ENCODE data around the gene ARF3. TPM values are rescaled to one million over a fixed set of nuclear protein-coding genes. Genes with fewer than 3 reads are reported as not detected.

Gene ARF3
- total and polyA plus RNA-seq, 4 donors, result 14.1 to 29.5 (median 19.4) TPM

- WGBS, result 92% methylated on average over 6 of the region's 6 CpGs
- H3K27me3 ChIP-seq (ENCODE audit: control insufficient read depth in 4 of 4, insufficient read depth in 4 of 4, low read length in 3 of 4), result no peaks in the 10 kb centered on the region
- TF ChIP-seq ZBTB33 (IDR thresholded peaks at IDR 0.05) (no peak), CTCF (IDR thresholded peaks at IDR 0.05; ENCODE audit: low read depth, low read length, missing input control) (no peak), RAD21 (IDR thresholded peaks at IDR 0.05) (no peak), GABPA (IDR thresholded peaks at IDR 0.05 in 1 of 2, conservative IDR thresholded peaks at IDR 0.05 in 1 of 2) (no peak), NR2F2 (IDR thresholded peaks at IDR 0.05) (no peak), TAF1 (conservative IDR thresholded peaks at IDR 0.05) (no peak), HNF4A (conservative IDR thresholded peaks at IDR 0.05) (no peak), REST (IDR thresholded peaks at IDR 0.05) (no peak), SP1 (IDR thresholded peaks at IDR 0.05) (no peak), YY1 (IDR thresholded peaks at IDR 0.05) (no peak)
- H3K4me3 ChIP-seq (ENCODE audit: low read depth in 1 of 3, low read length in 3 of 3), result no peak overlapping the region
- no peaks in the 10 kb centered on the region for H3K9me3 ChIP-seq (ENCODE audit: control insufficient read depth in 4 of 4, low read length in 3 of 4)
- no peak for DNase-seq (ENCODE audit: low spot score)
- no peaks in the 10 kb centered on the region for H3K4me1 ChIP-seq (ENCODE audit: control insufficient read depth in 4 of 4, insufficient read depth in 4 of 4, low read length in 3 of 4)
- no peak overlapping the region for H3K9ac ChIP-seq (ENCODE audit: low read depth in 1 of 2, low read length in 2 of 2)
- peaks cover 0 to 49% (median 26%) of the 10 kb centered on the region in 4 donors for H3K36me3 ChIP-seq (ENCODE audit: control insufficient read depth in 4 of 4, insufficient read depth in 3 of 4, low read depth in 1 of 4, low read length in 3 of 4)
- H3K27ac ChIP-seq (ENCODE audit: low read depth in 1 of 2, low read length in 2 of 2), result no peak overlapping the region
These were observed 20.1 kb downstream of the ARF3 start for GRCh38 chr12:48937170-48937569.

- no peak overlapping the region for H3K9ac ChIP-seq (ENCODE audit: low read depth in 1 of 2, low read length in 2 of 2)
- no peaks in the 10 kb centered on the region for H3K27me3 ChIP-seq (ENCODE audit: control insufficient read depth in 4 of 4, insufficient read depth in 4 of 4, low read length in 3 of 4)
- H3K36me3 ChIP-seq (ENCODE audit: control insufficient read depth in 4 of 4, insufficient read depth in 3 of 4, low read depth in 1 of 4, low read length in 3 of 4), result peaks cover 0 to 49% (median 27%) of the 10 kb centered on the region in 4 donors
- no peak overlapping the region for H3K27ac ChIP-seq (ENCODE audit: low read depth in 1 of 2, low read length in 2 of 2)
- H3K9me3 ChIP-seq (ENCODE audit: control insufficient read depth in 4 of 4, low read length in 3 of 4), result no peaks in the 10 kb centered on the region
- peak; percentile 81 for DNase-seq (ENCODE audit: low spot score)
- TF ChIP-seq CTCF (IDR thresholded peaks at IDR 0.05; ENCODE audit: low read depth, low read length, missing input control), result peak; percentile 90
- peak; percentile 81 to 87 for TF ChIP-seq RAD21 (IDR thresholded peaks at IDR 0.05)
- no peak for TF ChIP-seq RXRA (IDR thresholded peaks at IDR 0.05)
- H3K4me1 ChIP-seq (ENCODE audit: control insufficient read depth in 4 of 4, insufficient read depth in 4 of 4, low read length in 3 of 4), result no peaks in the 10 kb centered on the region
- H3K4me3 ChIP-seq (ENCODE audit: low read depth in 1 of 3, low read length in 3 of 3), result no peak overlapping the region
These were observed 20.8 kb downstream of the ARF3 start for GRCh38 chr12:48936379-48936979.
